ENCODE data around the gene SLC48A1. TPM values are rescaled to one million over a fixed set of nuclear protein-coding genes. Genes with fewer than 3 reads are reported as not detected.
A peak's percentile ranks its signal among the peaks of the same experiment; 100 is the strongest.

Gene SLC48A1
- total RNA-seq, 1 donor from 2014 or later: 11.5 TPM

DNA sequence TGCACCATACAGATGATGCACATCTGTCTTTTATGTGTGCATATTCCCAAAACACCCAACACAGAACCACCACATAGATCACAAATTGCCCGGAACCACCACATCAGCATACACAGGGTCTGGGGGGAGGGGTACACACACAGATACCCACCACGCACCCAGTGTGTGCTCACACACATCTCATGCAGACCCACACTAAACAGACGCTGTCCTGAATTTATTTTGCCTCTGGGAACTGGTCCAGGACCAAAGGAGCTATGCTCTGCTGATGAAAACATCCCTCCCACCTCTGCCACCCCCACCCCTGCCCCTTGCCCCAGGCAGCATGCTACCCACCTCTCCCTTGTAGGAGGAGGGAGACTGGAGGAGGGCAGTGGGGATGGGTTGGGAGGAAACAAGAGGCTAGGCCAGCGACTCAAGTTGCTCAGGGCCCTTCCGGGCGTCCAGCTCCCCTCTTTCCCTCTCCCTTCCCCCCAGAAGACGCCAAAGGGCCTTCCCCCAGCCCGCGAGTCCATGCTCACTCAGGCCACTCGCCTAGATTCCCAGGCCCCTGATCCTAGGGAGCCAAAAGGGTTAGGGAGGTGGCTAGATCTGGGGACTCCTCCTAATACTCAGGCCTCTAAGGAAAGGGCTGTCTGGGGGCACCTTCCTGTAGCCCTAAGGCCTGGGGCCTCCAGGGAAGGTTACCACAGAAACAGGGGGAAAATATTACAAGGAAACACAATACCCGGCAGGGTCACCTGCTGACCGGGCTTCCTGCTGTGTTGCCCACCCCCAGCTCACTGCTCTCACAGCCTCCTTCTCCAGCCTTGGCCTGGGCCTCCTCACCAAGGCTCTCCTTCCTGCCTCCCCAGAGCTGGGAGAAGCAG, 43.6 kb downstream of the SLC48A1 start:
- peak overlapping the region; percentile 85 for H3K27ac Mint-ChIP-seq (ENCODE audit: unreplicated experiment)
- H3K36me3 Mint-ChIP-seq (ENCODE audit: low read depth): no peaks in the 10 kb centered on the region
- H3K9me3 Mint-ChIP-seq (ENCODE audit: low read depth): no peaks in the 10 kb centered on the region
- TF ChIP-seq, protein P1, sequence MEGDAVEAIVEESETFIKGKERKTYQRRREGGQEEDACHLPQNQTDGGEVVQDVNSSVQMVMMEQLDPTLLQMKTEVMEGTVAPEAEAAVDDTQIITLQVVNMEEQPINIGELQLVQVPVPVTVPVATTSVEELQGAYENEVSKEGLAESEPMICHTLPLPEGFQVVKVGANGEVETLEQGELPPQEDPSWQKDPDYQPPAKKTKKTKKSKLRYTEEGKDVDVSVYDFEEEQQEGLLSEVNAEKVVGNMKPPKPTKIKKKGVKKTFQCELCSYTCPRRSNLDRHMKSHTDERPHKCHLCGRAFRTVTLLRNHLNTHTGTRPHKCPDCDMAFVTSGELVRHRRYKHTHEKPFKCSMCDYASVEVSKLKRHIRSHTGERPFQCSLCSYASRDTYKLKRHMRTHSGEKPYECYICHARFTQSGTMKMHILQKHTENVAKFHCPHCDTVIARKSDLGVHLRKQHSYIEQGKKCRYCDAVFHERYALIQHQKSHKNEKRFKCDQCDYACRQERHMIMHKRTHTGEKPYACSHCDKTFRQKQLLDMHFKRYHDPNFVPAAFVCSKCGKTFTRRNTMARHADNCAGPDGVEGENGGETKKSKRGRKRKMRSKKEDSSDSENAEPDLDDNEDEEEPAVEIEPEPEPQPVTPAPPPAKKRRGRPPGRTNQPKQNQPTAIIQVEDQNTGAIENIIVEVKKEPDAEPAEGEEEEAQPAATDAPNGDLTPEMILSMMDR (IDR thresholded peaks at IDR 0.05): no peak
- peak; percentile 75 for DNase-seq (ENCODE audit: low spot score)
- H3K4me3 Mint-ChIP-seq (ENCODE audit: unreplicated experiment): peak overlapping the region; percentile 89
- H3K4me1 Mint-ChIP-seq (ENCODE audit: low read depth): peaks cover 81% of the 10 kb centered on the region
- no peaks in the 10 kb centered on the region for H3K27me3 Mint-ChIP-seq (ENCODE audit: low read depth)

DNA sequence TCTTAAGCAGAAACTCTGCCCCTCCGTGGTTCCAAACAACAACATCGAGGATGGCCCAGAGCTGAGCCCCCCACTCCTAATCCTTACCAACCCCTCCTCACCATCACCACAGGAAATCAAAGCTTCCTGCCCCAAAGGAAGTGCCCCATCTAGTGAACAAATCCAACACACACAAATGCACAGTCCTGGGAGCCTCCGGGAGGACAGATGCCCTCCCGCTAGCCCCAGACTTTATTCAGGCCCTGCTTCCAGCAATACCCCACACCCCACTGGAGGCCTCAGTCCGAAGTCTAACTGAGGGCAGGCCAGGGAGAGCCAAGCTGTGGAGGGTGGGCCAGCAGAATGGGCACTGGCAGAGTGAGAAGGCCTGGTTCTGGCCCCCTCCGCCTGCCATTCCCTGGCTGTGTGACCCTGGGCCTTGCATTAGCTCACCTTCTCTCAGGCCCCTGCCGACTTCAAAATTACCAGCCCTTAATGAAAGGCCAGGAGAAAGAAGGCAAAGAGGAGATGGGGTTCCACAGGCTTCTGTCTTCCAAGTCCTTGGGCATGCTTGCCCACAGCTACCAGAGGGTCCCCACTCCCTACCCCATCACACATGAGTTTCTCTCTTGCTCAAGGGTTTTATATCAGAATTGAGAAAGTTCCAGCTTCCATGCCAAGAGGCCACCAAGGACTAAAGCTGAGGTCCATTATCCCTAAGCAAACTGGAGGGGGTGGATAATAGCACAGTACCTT, 44.4 kb downstream of the SLC48A1 start:
- Mint-ChIP-seq H3K4me1 (ENCODE audit: low read depth) (peaks cover 81% of the 10 kb centered on the region), H3K27me3 (ENCODE audit: low read depth) (no peaks in the 10 kb centered on the region), H3K9me3 (ENCODE audit: low read depth) (no peaks in the 10 kb centered on the region), H3K27ac (ENCODE audit: unreplicated experiment) (peak overlapping the region; percentile 85), H3K36me3 (ENCODE audit: low read depth) (no peaks in the 10 kb centered on the region), H3K4me3 (ENCODE audit: unreplicated experiment) (peak overlapping the region; percentile 89)
- DNase-seq (ENCODE audit: low spot score): peak; percentile 64
- TF ChIP-seq, protein P1 (IDR thresholded peaks at IDR 0.05): peak; percentile 73

DNA sequence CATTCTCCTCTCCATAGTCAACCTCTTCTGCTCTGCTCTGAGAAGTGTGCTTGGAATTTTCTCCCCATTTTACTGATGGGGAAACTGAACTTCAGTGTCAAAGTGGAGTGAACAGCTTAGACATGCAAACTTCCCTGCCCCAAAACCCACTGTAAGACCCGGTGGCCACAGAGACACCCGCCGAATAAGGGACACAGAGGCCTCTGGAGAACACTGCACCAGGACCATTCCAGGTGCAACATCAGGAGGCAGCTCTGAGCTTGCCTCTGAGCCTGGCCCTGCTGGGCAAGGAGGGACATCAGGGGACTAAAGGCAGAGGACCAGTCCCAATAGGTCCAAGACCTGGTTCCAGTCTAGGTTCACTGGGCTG, 45.0 kb downstream of the SLC48A1 start:
- Mint-ChIP-seq H3K27me3 (ENCODE audit: low read depth) (no peaks in the 10 kb centered on the region), H3K36me3 (ENCODE audit: low read depth) (no peaks in the 10 kb centered on the region), H3K27ac (ENCODE audit: unreplicated experiment) (peak overlapping the region; percentile 85), H3K4me3 (ENCODE audit: unreplicated experiment) (peak overlapping the region; percentile 89), H3K4me1 (ENCODE audit: low read depth) (peaks cover 81% of the 10 kb centered on the region), H3K9me3 (ENCODE audit: low read depth) (no peaks in the 10 kb centered on the region)
- TF ChIP-seq, protein P1 (IDR thresholded peaks at IDR 0.05): no peak
- peak; percentile 68 for DNase-seq (ENCODE audit: low spot score)

DNA sequence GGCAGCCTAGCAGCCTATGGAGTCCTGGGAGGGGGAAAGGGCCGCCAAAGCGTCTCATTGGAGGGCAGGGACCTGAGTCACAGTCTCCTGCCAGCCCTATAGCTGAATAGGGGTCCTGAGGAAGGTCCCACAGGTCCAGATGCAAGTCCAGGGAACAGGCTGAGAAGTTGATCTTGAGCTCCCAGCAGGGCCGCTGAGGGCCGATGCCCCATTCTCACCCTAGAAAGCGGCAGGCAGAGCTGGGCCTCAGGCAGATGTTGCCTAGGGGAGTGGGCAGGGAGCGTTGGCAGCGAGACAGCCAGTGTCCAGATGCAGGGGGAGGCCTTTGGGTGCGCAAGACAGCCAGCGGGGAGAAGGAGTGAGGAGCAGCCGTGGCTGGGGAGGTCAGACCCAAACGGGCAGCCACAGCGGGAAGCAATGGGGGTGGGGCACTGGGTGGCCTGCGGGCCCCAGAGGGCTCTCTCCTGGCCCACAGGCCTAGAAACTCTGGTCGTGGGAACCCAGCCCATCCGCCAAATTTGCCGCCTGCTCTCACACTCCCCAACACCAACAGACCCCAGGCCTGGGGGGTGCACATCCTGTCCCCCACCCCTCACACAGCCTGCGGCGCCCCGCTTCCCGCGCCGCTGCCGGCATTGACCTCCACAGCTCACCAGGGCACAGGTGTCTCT, 45.6 kb downstream of the SLC48A1 start:
- peak overlapping the region; percentile 85 for H3K27ac Mint-ChIP-seq (ENCODE audit: unreplicated experiment)
- H3K36me3 Mint-ChIP-seq (ENCODE audit: low read depth): no peaks in the 10 kb centered on the region
- no peaks in the 10 kb centered on the region for H3K27me3 Mint-ChIP-seq (ENCODE audit: low read depth)
- H3K4me1 Mint-ChIP-seq (ENCODE audit: low read depth): peaks cover 80% of the 10 kb centered on the region
- H3K4me3 Mint-ChIP-seq (ENCODE audit: unreplicated experiment): peak overlapping the region; percentile 89
- TF ChIP-seq, protein P1 (IDR thresholded peaks at IDR 0.05): no peak
- peak; percentile 82 for DNase-seq (ENCODE audit: low spot score)
- H3K9me3 Mint-ChIP-seq (ENCODE audit: low read depth): no peaks in the 10 kb centered on the region
